ENCODE results near the gene LAMC1.
"Not testable (repeated sequence)": the region's sequence is repeated elsewhere in the genome, so short reads cannot be mapped to it uniquely, and the experiment has no call there.

LAMC1 gene

DNA sequence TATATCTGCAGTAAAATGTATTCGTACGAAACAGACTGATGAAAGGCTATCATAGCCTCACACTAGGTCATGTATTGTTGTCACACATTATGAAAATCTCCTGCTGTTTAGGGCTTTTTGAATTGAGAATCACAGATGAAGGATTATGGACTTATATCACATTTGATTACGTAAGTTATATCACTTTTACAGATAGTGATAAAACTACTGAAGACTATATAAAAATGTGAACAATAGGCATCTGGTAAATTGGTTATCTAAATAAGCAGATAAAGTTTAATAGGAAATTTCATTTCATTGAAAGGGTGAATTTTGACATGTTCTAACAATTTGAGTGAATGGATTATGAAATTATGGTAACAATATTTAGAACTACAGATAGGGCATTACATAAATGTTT lies 20.0 kb downstream of the LAMC1 start:
- DNase-seq (ENCODE audit: low read depth in 3 of 3, low spot score in 1 of 3) = no peak

GRCh38 chr1:183043872-183044854 lies 20.9 kb downstream of the LAMC1 start:
- DNase-seq (ENCODE audit: low read depth in 3 of 3, low spot score in 1 of 3) = no peak

- no peak for DNase-seq (ENCODE audit: low read depth in 3 of 3, low spot score in 1 of 3)
Observed at GRCh38 chr1:183044893-183045649, 21.9 kb downstream of the LAMC1 start.

GRCh38 chr1:183048087-183049085 lies 25.2 kb downstream of the LAMC1 start:
- no peak for DNase-seq (ENCODE audit: low read depth in 3 of 3, low spot score in 1 of 3)

GRCh38 chr1:183051546-183051945 lies 28.3 kb downstream of the LAMC1 start:
- DNase-seq (ENCODE audit: low read depth in 3 of 3, low spot score in 1 of 3) = no peak

DNA sequence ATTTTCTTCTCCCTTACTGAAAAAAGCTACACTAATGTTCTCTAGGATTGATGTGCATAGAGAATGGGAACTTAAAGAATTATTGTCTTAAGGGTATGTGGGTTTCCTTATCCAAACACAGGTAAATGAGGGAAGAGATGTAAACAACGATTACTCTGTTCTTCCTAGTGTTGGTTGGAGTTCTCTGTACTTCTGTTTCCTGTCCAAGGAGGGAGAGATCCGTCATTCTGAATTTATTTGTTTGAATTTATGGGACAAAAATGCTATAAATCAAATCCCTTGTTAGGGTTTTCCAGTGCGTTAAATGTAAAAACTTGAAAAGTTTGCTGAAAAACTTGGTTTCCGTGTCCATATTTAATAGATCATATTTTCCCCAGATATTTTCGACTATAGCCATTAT lies 29.6 kb downstream of the LAMC1 start:
- DNase-seq (ENCODE audit: low read depth in 3 of 3, low spot score in 1 of 3) = no peak

GRCh38 chr1:183058851-183059502 lies 35.8 kb downstream of the LAMC1 start:
- DNase-seq (ENCODE audit: low read depth in 3 of 3, low spot score in 1 of 3) = no peak

DNA sequence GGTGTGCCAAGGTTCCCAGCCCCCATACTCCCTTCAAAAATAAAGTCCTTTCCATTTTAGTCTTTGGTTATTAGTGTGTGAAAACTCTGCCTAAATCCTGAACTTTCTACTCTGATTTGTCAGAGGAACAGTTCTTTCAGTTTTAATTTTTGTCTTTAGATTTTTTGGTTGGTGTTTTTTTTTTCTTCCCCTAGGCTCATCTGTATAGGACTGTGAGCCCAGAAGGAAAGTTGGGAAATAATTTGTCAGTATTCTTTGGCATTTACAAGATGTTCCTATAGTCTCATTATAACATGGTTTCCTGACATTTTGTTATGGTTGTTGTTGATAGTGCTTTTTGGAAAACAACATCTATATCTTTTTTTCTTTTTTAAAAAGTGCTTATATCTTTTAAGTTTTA lies 38.0 kb downstream of the LAMC1 start:
- DNase-seq (ENCODE audit: low read depth in 3 of 3, low spot score in 1 of 3) = no peak

- DNase-seq (ENCODE audit: low read depth in 3 of 3, low spot score in 1 of 3) = no peak
Observed at GRCh38 chr1:183063349-183063748, 40.1 kb downstream of the LAMC1 start.

DNA sequence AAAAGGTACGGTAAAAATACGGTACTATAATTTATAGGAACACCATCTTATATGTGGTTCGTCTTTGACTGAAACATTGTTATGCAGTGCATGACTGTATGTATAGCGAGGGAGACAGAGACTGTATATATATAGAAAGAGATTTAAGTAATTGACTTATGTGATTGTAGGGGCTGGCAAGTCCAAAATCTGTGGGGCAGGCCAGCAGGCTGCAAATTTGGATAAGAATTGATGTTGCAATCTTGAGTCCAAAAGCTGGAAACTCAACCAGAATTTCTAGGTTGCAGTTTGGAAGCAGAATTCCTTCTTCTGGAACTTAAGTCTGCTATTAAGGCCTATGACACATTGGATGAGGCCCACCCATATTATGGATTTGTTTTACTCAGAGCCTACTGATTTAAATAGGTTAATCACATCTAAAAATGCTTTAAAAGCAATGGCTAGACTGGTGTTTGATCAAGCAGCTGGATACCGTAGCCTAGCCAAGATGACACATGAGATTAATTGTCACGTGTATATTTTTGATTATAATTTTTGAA lies 42.0 kb downstream of the LAMC1 start:
- DNase-seq (ENCODE audit: low read depth in 3 of 3, low spot score in 1 of 3) = no peak

DNA sequence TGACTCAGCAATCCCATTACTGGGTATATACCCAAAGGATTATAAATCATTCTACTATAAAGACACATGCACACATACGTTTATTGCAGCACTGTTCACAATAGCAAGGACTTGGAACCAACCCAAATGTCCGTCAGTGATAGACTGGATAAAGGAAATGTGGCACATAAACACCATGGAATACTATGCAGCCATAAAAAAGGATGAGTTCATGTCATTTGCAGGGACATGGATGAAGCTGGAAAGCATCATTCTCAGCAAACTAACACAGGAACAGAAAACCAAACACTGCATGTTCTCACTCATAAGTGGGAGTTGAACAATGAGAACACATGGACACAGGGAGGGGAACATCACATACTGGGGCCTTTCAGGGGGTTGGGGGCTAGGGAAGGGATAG lies 43.2 kb downstream of the LAMC1 start:
- not testable (repeated sequence) for DNase-seq (ENCODE audit: low read depth in 3 of 3, low spot score in 1 of 3)

- no peak for DNase-seq (ENCODE audit: low read depth in 3 of 3, low spot score in 1 of 3)
Observed at GRCh38 chr1:183069562-183070216, 46.5 kb downstream of the LAMC1 start.

- DNase-seq (ENCODE audit: low read depth in 3 of 3, low spot score in 1 of 3) = no peak
Observed at GRCh38 chr1:183070234-183070922, 47.2 kb downstream of the LAMC1 start.

- DNase-seq (ENCODE audit: low read depth in 3 of 3, low spot score in 1 of 3) = no peak
Observed at GRCh38 chr1:183070923-183071618, 47.9 kb downstream of the LAMC1 start.

DNA sequence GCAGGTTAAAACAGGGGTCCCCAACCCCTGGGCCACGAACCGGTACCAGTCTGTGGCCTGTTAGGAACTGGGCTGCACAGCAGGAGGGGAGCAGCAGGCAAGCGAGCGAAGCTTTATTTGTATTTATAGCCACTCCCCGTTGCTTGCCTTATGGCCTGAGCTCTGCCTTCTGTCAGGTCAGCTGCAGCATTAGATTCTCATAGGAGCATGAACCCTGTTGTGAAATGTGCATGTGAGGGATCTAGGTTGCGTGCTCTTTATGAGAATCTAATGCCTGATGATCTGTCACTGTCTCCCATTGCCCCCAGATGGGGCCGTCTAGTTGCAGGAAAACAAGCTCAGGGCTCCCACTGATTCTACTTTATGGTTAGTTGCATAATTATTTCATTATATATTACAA lies 49.4 kb downstream of the LAMC1 start:
- DNase-seq (ENCODE audit: low read depth in 3 of 3, low spot score in 1 of 3) = not testable (repeated sequence)

- no peak for DNase-seq (ENCODE audit: low read depth in 3 of 3, low spot score in 1 of 3)
Observed at GRCh38 chr1:183073320-183073719, 50.1 kb downstream of the LAMC1 start.

DNA sequence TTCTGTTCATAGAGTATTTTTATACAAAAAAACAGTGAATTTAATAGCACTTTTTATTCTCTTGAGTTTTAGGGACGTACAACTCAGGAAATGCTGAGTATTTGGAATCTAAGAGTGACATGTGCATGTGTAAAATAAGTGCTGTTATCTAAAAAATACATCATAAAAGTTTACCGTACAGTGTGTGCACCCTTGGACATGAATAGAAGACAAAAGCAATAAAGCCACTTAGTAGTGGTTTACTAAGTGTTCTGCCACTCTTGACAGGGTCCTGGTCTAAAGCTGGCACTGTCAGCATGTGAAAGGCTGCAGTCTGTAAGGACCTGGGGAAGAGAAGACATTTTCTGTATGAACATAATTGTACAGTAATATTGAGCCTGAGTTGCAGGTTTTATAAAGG lies 51.0 kb downstream of the LAMC1 start:
- DNase-seq (ENCODE audit: low read depth in 3 of 3, low spot score in 1 of 3) = no peak

- DNase-seq (ENCODE audit: low read depth in 3 of 3, low spot score in 1 of 3) = no peak
Observed at GRCh38 chr1:183075861-183076260, 52.6 kb downstream of the LAMC1 start.
